Esophagus muscularis mucosa (tissue), 4 donors: Measurements from ENCODE around the gene UBE2O. TPM values are rescaled to one million over a fixed set of nuclear protein-coding genes. Genes with fewer than 3 reads are reported as not detected.

Source experiments
- DNase-seq: peaks from one replicate; pipeline ENCODE4 v3.0.0-alpha.2; 2017; ENCODE audit errors: extremely low spot score
- H3K27ac ChIP-seq, 4 donors: fragments of 200-600 bp; sonication (generic); replicated peaks in 1 of 4; 1 replicate in 3 of 4; 2 replicates in 1 of 4; pipeline ENCODE4 v1.5.1; 2016 to 2019; ENCODE audit warnings: mild to moderate bottlenecking in 1 of 4
- H3K27me3 ChIP-seq, 4 donors: fragments of 200-600 bp; sonication (generic); one replicate each; pipeline versions ENCODE4 v1.5.1 to v1.6.0; 2016 to 2019
- H3K36me3 ChIP-seq, 4 donors: fragments of 200-600 bp; sonication (generic); one replicate each; pipeline ENCODE4 v1.5.1; 2016 to 2019
- H3K4me1 ChIP-seq, 4 donors: fragments of 200-600 bp; sonication (generic); one replicate each; pipeline ENCODE4 v1.5.1; 2016 to 2019
- H3K4me3 ChIP-seq, 4 donors: fragments of 200-600 bp; sonication (generic); 1 replicate in 2 of 4; 2 replicates in 2 of 4; pipeline ENCODE4 v1.5.1; 2016 to 2019; ENCODE audit warnings: mild to moderate bottlenecking in 4 of 4, moderate library complexity in 1 of 4
- H3K9me3 ChIP-seq, 4 donors: fragments of 200-600 bp; sonication (generic); 1 replicate in 3 of 4; 2 replicates in 1 of 4; pipeline ENCODE4 v1.5.1; 2016 to 2019
- EP300 ChIP-seq: sonication (generic); formaldehyde crosslinking; IDR thresholded peaks from one replicate; pipeline ENCODE4 v1.6.1; 2017; ENCODE audit warnings: antibody characterized with exemption
- POLR2A ChIP-seq: fragments of 450-650 bp; IDR thresholded peaks from one replicate; pipeline ENCODE4 v1.6.1; 2017; ENCODE audit warnings: antibody characterized with exemption, moderate library complexity, mild to moderate bottlenecking, low read depth
- POLR2AphosphoS5 ChIP-seq, 2 donors: sonication (generic); formaldehyde crosslinking; IDR thresholded peaks; one replicate each; pipeline ENCODE4 v1.6.1; 2017; ENCODE audit warnings: antibody characterized with exemption in 2 of 2
- WGBS: methylation state at CpG from one replicate; pipeline ENCODE4 v1.1.5; 2018; 5-methylcytosine and 5-hydroxymethylcytosine counted together
- intact Hi-C: fragments of 100-400 bp; cut with DNase I; formaldehyde crosslinking; loops from one replicate; pipeline ENCODE4 v1.15.1; 2023
- total RNA-seq, 4 donors: library from RNA; depleted of rRNA; stranded (reverse); fragments of >200 nt; gene quantifications; one replicate each; pipeline versions ENCODE4 v1.1.0 to v1.2.1, GENCODE V29; 2016
- TF ChIP-seq, protein P1 (sequence below), 3 experiments: fragments of 200-600 bp in 2 of 3; fragments of 450-650 bp in 1 of 3; sonication (generic) in 2 of 3; IDR thresholded peaks; one replicate each; pipeline ENCODE4 v1.5.1; 2017 to 2019; ENCODE audit warnings: antibody characterized with exemption in 3 of 3, mild to moderate bottlenecking in 2 of 3, moderate library complexity in 1 of 3

The UBE2O gene
- total RNA-seq, 4 donors from 2014 or later: 14.1 to 21.7 (median 19.0) TPM

DNA sequence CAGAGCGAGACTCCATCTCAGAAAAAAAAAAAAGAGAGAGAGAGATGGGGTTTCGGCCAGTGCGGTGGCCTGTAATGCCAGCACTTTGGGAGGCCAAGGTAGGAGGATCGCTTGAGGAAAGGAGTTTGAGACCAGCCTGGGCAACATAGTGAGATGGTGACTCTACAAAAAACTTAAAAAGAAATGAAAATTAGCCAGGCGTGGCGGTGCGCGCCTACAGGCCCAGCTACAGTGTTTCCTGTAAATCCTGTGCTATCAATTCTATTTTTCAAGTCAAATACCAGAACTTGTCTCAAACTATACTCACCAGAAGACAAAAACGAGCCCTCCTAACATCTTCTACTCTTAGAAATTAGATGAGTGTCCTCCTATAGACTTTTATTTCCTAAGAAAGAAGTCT lies 19.3 kb downstream of the UBE2O start:
- no peak overlapping the region for H3K4me3 ChIP-seq
- H3K9me3 ChIP-seq: no peaks in the 10 kb centered on the region
- DNase-seq: no peak
- intact Hi-C loops: no loop called here
- TF ChIP-seq POLR2AphosphoS5 (IDR thresholded peaks at IDR 0.05) (no peak), EP300 (no peak)
- TF ChIP-seq, protein P1, sequence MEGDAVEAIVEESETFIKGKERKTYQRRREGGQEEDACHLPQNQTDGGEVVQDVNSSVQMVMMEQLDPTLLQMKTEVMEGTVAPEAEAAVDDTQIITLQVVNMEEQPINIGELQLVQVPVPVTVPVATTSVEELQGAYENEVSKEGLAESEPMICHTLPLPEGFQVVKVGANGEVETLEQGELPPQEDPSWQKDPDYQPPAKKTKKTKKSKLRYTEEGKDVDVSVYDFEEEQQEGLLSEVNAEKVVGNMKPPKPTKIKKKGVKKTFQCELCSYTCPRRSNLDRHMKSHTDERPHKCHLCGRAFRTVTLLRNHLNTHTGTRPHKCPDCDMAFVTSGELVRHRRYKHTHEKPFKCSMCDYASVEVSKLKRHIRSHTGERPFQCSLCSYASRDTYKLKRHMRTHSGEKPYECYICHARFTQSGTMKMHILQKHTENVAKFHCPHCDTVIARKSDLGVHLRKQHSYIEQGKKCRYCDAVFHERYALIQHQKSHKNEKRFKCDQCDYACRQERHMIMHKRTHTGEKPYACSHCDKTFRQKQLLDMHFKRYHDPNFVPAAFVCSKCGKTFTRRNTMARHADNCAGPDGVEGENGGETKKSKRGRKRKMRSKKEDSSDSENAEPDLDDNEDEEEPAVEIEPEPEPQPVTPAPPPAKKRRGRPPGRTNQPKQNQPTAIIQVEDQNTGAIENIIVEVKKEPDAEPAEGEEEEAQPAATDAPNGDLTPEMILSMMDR (IDR thresholded peaks at IDR 0.05): no peak
- peaks cover 0 to 7% (median 1%) of the 10 kb centered on the region in 4 donors for H3K36me3 ChIP-seq
- H3K27ac ChIP-seq: no peak overlapping the region
- 91% methylated on average over 9 of the region's 9 CpGs for WGBS
- H3K4me1 ChIP-seq: peaks cover 0 to 43% (median 2%) of the 10 kb centered on the region in 4 donors
- no peaks in the 10 kb centered on the region for H3K27me3 ChIP-seq

DNA sequence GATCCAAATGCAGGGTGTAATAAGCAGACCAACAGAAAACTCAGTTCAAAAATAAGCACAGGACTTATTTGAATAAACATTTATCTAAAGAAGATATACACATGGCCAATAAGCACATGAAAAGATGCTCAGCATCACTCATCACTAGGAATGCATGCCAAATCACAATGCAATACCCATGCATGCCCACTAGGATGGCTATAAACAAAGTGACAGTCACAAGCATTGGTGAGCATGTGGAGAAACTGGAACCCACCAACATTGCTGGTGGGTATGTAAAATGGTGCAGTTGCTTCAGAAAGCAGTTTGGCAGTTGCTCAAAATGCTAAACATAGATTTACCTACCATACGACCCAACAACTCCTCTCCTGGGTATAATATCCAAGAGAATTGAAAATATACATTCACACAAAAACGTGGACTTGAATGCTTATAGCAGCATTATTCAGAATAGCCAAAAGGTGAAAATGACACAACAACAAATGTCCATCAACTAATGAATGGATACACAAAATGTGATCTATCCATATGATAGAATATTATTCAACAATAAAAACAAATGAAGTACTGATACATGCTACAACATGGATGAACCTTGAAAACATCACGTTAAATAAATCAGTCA lies 20.1 kb downstream of the UBE2O start:
- Histone ChIP-seq H3K4me1 (peaks cover 8 to 49% (median 10%) of the 10 kb centered on the region in 4 donors), H3K27ac (no peak overlapping the region), H3K36me3 (peaks cover 0 to 7% (median 1%) of the 10 kb centered on the region in 4 donors), H3K9me3 (no peaks in the 10 kb centered on the region), H3K4me3 (no peak overlapping the region), H3K27me3 (no peaks in the 10 kb centered on the region)
- TF ChIP-seq, protein P1 (IDR thresholded peaks at IDR 0.05): peak in 1 of 3 experiments; percentile 31
- TF ChIP-seq EP300: no peak
- intact Hi-C loops: no loop called here
- DNase-seq: no peak
- WGBS: 75% methylated on average over 3 of the region's 3 CpGs

DNA sequence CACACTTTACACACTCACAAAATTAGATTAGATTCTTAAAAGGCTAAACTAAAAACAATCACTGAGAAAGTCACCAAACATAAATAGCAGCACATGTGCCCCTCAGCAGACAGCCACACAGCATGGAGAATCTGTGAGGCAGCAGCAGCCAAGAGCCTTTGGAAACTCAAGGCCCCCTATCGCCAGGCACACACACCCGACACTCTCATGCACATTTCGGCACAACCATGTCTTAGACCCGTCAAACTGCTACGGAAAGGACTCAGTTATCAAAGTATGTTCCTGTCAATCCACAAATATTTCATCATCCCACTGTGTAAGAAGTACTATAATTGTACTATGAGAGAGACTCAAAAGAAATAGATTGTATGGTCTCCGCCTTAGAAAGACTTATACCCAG lies 20.9 kb downstream of the UBE2O start:
- intact Hi-C loops: no loop called here
- no peak for DNase-seq
- H3K36me3 ChIP-seq: peaks cover 0 to 7% (median 1%) of the 10 kb centered on the region in 4 donors
- H3K27ac ChIP-seq: no peak overlapping the region
- no peak overlapping the region for H3K4me3 ChIP-seq
- no peaks in the 10 kb centered on the region for H3K27me3 ChIP-seq
- 75% methylated on average over 6 of the region's 6 CpGs for WGBS
- no peaks in the 10 kb centered on the region for H3K9me3 ChIP-seq
- TF ChIP-seq POLR2A (no peak), EP300 (no peak), POLR2AphosphoS5 (IDR thresholded peaks at IDR 0.05) (no peak)
- TF ChIP-seq, protein P1 (IDR thresholded peaks at IDR 0.05): no peak
- H3K4me1 ChIP-seq: peaks cover 14 to 57% (median 18%) of the 10 kb centered on the region in 4 donors

DNA sequence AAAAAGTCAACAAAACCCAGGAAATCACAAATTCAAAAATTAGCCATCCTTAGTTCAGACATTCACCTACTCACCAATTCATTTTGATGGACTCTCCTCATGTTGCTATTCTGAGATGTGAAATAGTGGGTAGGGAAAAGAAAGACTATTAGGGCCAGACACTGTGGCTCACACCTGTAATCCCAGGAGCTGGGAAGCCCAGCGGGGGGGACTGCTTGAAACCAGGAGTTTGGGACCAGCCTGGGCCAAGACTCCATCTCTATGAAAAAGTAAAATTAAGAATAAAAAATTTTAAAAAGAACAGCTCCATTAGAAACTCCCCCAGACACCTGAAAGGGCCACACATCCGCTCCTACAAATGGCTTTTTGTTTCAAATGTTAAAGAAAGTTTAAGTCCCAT lies 21.4 kb downstream of the UBE2O start:
- TF ChIP-seq POLR2AphosphoS5 (IDR thresholded peaks at IDR 0.05) (no peak), POLR2A (no peak), EP300 (no peak)
- TF ChIP-seq, protein P1 (IDR thresholded peaks at IDR 0.05): no peak
- intact Hi-C loops: no loop called here
- Histone ChIP-seq H3K4me3 (no peak overlapping the region), H3K27ac (no peak overlapping the region), H3K36me3 (peaks cover 0 to 7% (median 1%) of the 10 kb centered on the region in 4 donors), H3K4me1 (peaks cover 14 to 62% (median 19%) of the 10 kb centered on the region in 4 donors), H3K9me3 (no peaks in the 10 kb centered on the region), H3K27me3 (no peaks in the 10 kb centered on the region)
- no peak for DNase-seq
- 96% methylated on average over 2 of the region's 2 CpGs for WGBS

DNA sequence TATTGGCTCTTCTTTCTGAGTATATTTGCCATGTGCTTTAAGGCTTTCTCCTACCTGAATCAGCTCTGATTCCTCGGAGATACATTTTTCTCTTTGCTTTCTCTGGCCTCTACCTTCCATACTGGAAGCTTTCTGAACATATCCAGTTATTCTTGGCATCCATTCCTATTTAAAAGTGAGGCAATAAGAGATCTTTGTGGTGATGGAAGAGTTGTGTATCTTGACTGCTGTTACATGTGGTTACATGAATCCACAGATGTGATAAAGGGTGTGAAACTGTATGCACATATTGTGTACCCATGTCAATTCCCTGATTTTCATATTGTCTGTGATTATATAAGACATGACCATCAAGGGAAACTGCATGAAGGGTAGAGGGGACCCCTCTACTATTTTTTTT lies 24.4 kb downstream of the UBE2O start:
- Histone ChIP-seq H3K4me1 (peaks cover 14 to 48% (median 19%) of the 10 kb centered on the region in 4 donors), H3K36me3 (no peaks in the 10 kb centered on the region), H3K9me3 (no peaks in the 10 kb centered on the region), H3K4me3 (no peak overlapping the region), H3K27me3 (no peaks in the 10 kb centered on the region), H3K27ac (no peak overlapping the region)
- WGBS: 93% methylated on average over 1 of the region's 1 CpG
- no peak for DNase-seq
- TF ChIP-seq POLR2A (no peak), POLR2AphosphoS5 (IDR thresholded peaks at IDR 0.05) (no peak), EP300 (no peak)
- TF ChIP-seq, protein P1 (IDR thresholded peaks at IDR 0.05): no peak
- intact Hi-C loops: no loop called here
